Natural killer cell treated with Interleukin-12 subunit alpha and Interleukin-12 subunit beta and Interleukin-15 and Interleukin-18, amount 100 ng/mL, for 72 hours (primary cell): Measurements from ENCODE around the gene YPEL2. TPM values are rescaled to one million over a fixed set of nuclear protein-coding genes. Genes with fewer than 3 reads are reported as not detected.
"Not testable (repeated sequence)": the region's sequence is repeated elsewhere in the genome, so short reads cannot be mapped to it uniquely, and the experiment has no call there.

Experiments used
- ATAC-seq, 2 donors: fragments of 150-1000 bp; cut with Tn5 transposase in 1 of 2; sonication (Bioruptor Pico), chemical (Tn5 transposase) in 1 of 2; 2 replicates each; pipeline ENCODE4 v1.10.0; 2021
- DNase-seq: peaks from one replicate; pipeline ENCODE4 v3.0.0; 2022; ENCODE audit warnings: low spot score
- H3K27ac Mint-ChIP-seq, 2 donors: 1 replicate in 1 of 2; 2 replicates in 1 of 2; pipeline ENCODE4 v1.8.0; 2022; ENCODE audit warnings: mixed read lengths in 2 of 2, mild to moderate bottlenecking in 1 of 2, moderate library complexity in 1 of 2
- H3K27me3 Mint-ChIP-seq, 2 donors: 1 replicate in 1 of 2; 2 replicates in 1 of 2; pipeline ENCODE4 v1.8.0; 2022; ENCODE audit warnings: mixed read lengths in 2 of 2
- H3K36me3 Mint-ChIP-seq: one replicate; pipeline ENCODE4 v1.8.0; 2022; ENCODE audit warnings: mixed read lengths
- H3K4me1 Mint-ChIP-seq, 2 donors: 1 replicate in 1 of 2; 2 replicates in 1 of 2; pipeline ENCODE4 v1.8.0; 2022; ENCODE audit warnings: low read depth in 2 of 2, mixed read lengths in 2 of 2, mild to moderate bottlenecking in 1 of 2
- H3K4me3 Mint-ChIP-seq: one replicate; pipeline ENCODE4 v1.8.0; 2022; ENCODE audit warnings: mixed read lengths
- H3K9me3 Mint-ChIP-seq: 2 replicates; pipeline ENCODE4 v1.8.0; 2022; ENCODE audit warnings: mixed read lengths
- total RNA-seq, 2 donors: library from RNA; stranded (reverse); gene quantifications; one replicate each; pipeline ENCODE4 v1.2.3, GENCODE V29; 2022

Gene YPEL2
- 1 to 10 TPM; 3.1 to 5.4 TPM for total RNA-seq

GRCh38 chr17:59331129-59331928 is at the start of gene YPEL2:
Gene YPEL2 (plus strand): TSS chr17:59331655. CDS start chr17:59353410, 21,755 bp downstream.
- Mint-ChIP-seq H3K4me1 (peaks cover 24 to 27% of the 10 kb centered on the region in 2 donors), H3K4me3 (peak within 1 kb of the TSS; percentile 90), H3K9me3 (no peaks in the 10 kb centered on the region), H3K27me3 (peaks cover 0 to 5% of the 10 kb centered on the region in 2 donors), H3K27ac (peak within 1 kb of the TSS; percentile 73 to 80), H3K36me3 (no peaks in the 10 kb centered on the region)
- ATAC-seq: peak; percentile 97 to 98
- peak; percentile 92 for DNase-seq

- no peaks in the 10 kb centered on the region for H3K36me3 Mint-ChIP-seq
- no peak overlapping the region for H3K27ac Mint-ChIP-seq
- H3K4me1 Mint-ChIP-seq: no peaks in the 10 kb centered on the region
- H3K4me3 Mint-ChIP-seq: no peak overlapping the region
- no peak for ATAC-seq
- H3K27me3 Mint-ChIP-seq: no peaks in the 10 kb centered on the region
- DNase-seq: no peak
- no peaks in the 10 kb centered on the region for H3K9me3 Mint-ChIP-seq
Measured at GRCh38 chr17:59284317-59284716, 47.1 kb upstream of the YPEL2 start.

- no peaks in the 10 kb centered on the region for H3K4me1 Mint-ChIP-seq
- H3K9me3 Mint-ChIP-seq: no peaks in the 10 kb centered on the region
- H3K27ac Mint-ChIP-seq: no peak overlapping the region
- H3K36me3 Mint-ChIP-seq: no peaks in the 10 kb centered on the region
- DNase-seq: no peak
- no peaks in the 10 kb centered on the region for H3K27me3 Mint-ChIP-seq
- no peak overlapping the region for H3K4me3 Mint-ChIP-seq
- no peak for ATAC-seq
Measured at GRCh38 chr17:59287452-59287851, 44.0 kb upstream of the YPEL2 start.

- DNase-seq (no peak), ATAC-seq (no peak)
- Mint-ChIP-seq H3K36me3 (no peaks in the 10 kb centered on the region), H3K4me3 (no peak overlapping the region), H3K4me1 (no peaks in the 10 kb centered on the region), H3K9me3 (no peaks in the 10 kb centered on the region), H3K27me3 (no peaks in the 10 kb centered on the region), H3K27ac (no peak overlapping the region)
Measured at GRCh38 chr17:59287891-59288290, 43.6 kb upstream of the YPEL2 start.

GRCh38 chr17:59289981-59290301 is 41.5 kb upstream of the YPEL2 start:
- Mint-ChIP-seq H3K4me1 (no peaks in the 10 kb centered on the region), H3K4me3 (no peak overlapping the region), H3K36me3 (no peaks in the 10 kb centered on the region), H3K9me3 (no peaks in the 10 kb centered on the region), H3K27ac (no peak overlapping the region), H3K27me3 (no peaks in the 10 kb centered on the region)
- ATAC-seq (no peak), DNase-seq (no peak)

GRCh38 chr17:59290302-59290998 is 41.0 kb upstream of the YPEL2 start:
- not testable (repeated sequence) for H3K4me1 Mint-ChIP-seq, ATAC-seq, H3K27ac Mint-ChIP-seq, H3K36me3 Mint-ChIP-seq, H3K4me3 Mint-ChIP-seq, H3K9me3 Mint-ChIP-seq, DNase-seq, H3K27me3 Mint-ChIP-seq

- H3K4me3 Mint-ChIP-seq: no peak overlapping the region
- DNase-seq: no peak
- no peaks in the 10 kb centered on the region for H3K36me3 Mint-ChIP-seq
- no peak for ATAC-seq
- H3K9me3 Mint-ChIP-seq: no peaks in the 10 kb centered on the region
- no peaks in the 10 kb centered on the region for H3K4me1 Mint-ChIP-seq
- H3K27ac Mint-ChIP-seq: no peak overlapping the region
- peaks cover 0 to 3% of the 10 kb centered on the region in 2 donors for H3K27me3 Mint-ChIP-seq
Measured at GRCh38 chr17:59292174-59292523, 39.3 kb upstream of the YPEL2 start.

- Mint-ChIP-seq H3K4me3 (no peak overlapping the region), H3K36me3 (no peaks in the 10 kb centered on the region), H3K27me3 (peaks cover 0 to 7% of the 10 kb centered on the region in 2 donors), H3K9me3 (no peaks in the 10 kb centered on the region), H3K27ac (no peak overlapping the region), H3K4me1 (no peaks in the 10 kb centered on the region)
- ATAC-seq: no peak
- DNase-seq: no peak
Measured at GRCh38 chr17:59296190-59296589, 35.3 kb upstream of the YPEL2 start.

GRCh38 chr17:59298521-59298920 is 32.9 kb upstream of the YPEL2 start:
- no peak overlapping the region for H3K4me3 Mint-ChIP-seq
- H3K27me3 Mint-ChIP-seq: peaks cover 0 to 7% of the 10 kb centered on the region in 2 donors
- ATAC-seq (no peak), DNase-seq (no peak)
- H3K4me1 Mint-ChIP-seq: no peaks in the 10 kb centered on the region
- H3K27ac Mint-ChIP-seq: no peak overlapping the region
- no peaks in the 10 kb centered on the region for H3K9me3 Mint-ChIP-seq
- no peaks in the 10 kb centered on the region for H3K36me3 Mint-ChIP-seq

- Mint-ChIP-seq H3K27ac (no peak overlapping the region), H3K4me1 (no peaks in the 10 kb centered on the region), H3K9me3 (peaks cover 4% of the 10 kb centered on the region), H3K27me3 (peaks cover 0 to 10% of the 10 kb centered on the region in 2 donors), H3K36me3 (no peaks in the 10 kb centered on the region), H3K4me3 (no peak overlapping the region)
- ATAC-seq: no peak
- DNase-seq: no peak
Measured at GRCh38 chr17:59299400-59300092, 31.9 kb upstream of the YPEL2 start.

GRCh38 chr17:59300941-59301340 is 30.5 kb upstream of the YPEL2 start:
- H3K27me3 Mint-ChIP-seq: peaks cover 7 to 12% of the 10 kb centered on the region in 2 donors
- H3K36me3 Mint-ChIP-seq: no peaks in the 10 kb centered on the region
- H3K27ac Mint-ChIP-seq: no peak overlapping the region
- peaks cover 4% of the 10 kb centered on the region for H3K9me3 Mint-ChIP-seq
- no peaks in the 10 kb centered on the region for H3K4me1 Mint-ChIP-seq
- no peak overlapping the region for H3K4me3 Mint-ChIP-seq
- DNase-seq (no peak), ATAC-seq (no peak)

- H3K36me3 Mint-ChIP-seq: no peaks in the 10 kb centered on the region
- no peak for ATAC-seq
- peaks cover 7 to 12% of the 10 kb centered on the region in 2 donors for H3K27me3 Mint-ChIP-seq
Measured at GRCh38 chr17:59304811-59305210, 26.6 kb upstream of the YPEL2 start.

GRCh38 chr17:59310263-59310920 is 21.1 kb upstream of the YPEL2 start:
- Mint-ChIP-seq H3K4me1 (peaks cover 2 to 6% of the 10 kb centered on the region in 2 donors), H3K27ac (peak overlapping the region in 1 of 2 donors; percentile 10)

More at GRCh38 chr17:59304811-59305210, 26.6 kb upstream of the YPEL2 start:
- Mint-ChIP-seq H3K4me1 (no peaks in the 10 kb centered on the region), H3K4me3 (no peak overlapping the region), H3K9me3 (peaks cover 4% of the 10 kb centered on the region), H3K27ac (no peak overlapping the region)
- DNase-seq: no peak

More at GRCh38 chr17:59310263-59310920, 21.1 kb upstream of the YPEL2 start:
- DNase-seq: no peak
- Mint-ChIP-seq H3K9me3 (no peaks in the 10 kb centered on the region), H3K27me3 (peaks cover under 1 to 2% of the 10 kb centered on the region in 2 donors), H3K4me3 (no peak overlapping the region), H3K36me3 (no peaks in the 10 kb centered on the region)
- no peak for ATAC-seq
